NCI-H2081 treated with DMSO at 0.1 percent for 48 hours (cell line): ENCODE measurements around the gene YY1AP1.
"Not testable (repeated sequence)": the region's sequence is repeated elsewhere in the genome, so short reads cannot be mapped to it uniquely, and the experiment has no call there.

Experiments
- DNase-seq: peaks from one replicate; lab custom pipeline; 2025; lab: John Stamatoyannopoulos, UW

The YY1AP1 gene

GRCh38 chr1:155688324-155689080, at the start of gene YY1AP1:
TSS of gene YY1AP1 (minus strand) at chr1:155688774. CDS start at chr1:155680436, 8,338 bp downstream.
- peak; percentile 61 for DNase-seq

- DNase-seq, result peak; percentile 42
These were observed 40.7 kb upstream of the YY1AP1 start for GRCh38 chr1:155729031-155729898.

- DNase-seq, result no peak
These were observed 36.6 kb upstream of the YY1AP1 start for GRCh38 chr1:155725142-155725541.

- no peak for DNase-seq
These were observed 31.1 kb upstream of the YY1AP1 start for GRCh38 chr1:155719703-155720102.

- DNase-seq, result not testable (repeated sequence)
These were observed 30.0 kb upstream of the YY1AP1 start for GRCh38 chr1:155718524-155719115.

- DNase-seq, result no peak
These were observed 28.5 kb upstream of the YY1AP1 start for GRCh38 chr1:155717041-155717440.

GRCh38 chr1:155715777-155716176, 27.2 kb upstream of the YY1AP1 start:
- peak; percentile 15 for DNase-seq

GRCh38 chr1:155715056-155715455, 26.5 kb upstream of the YY1AP1 start:
- not testable (repeated sequence) for DNase-seq

GRCh38 chr1:155713075-155713474, 24.5 kb upstream of the YY1AP1 start:
- DNase-seq, result no peak

- not testable (repeated sequence) for DNase-seq
These were observed 24.1 kb upstream of the YY1AP1 start for GRCh38 chr1:155712636-155713035.

GRCh38 chr1:155711457-155711856, 22.9 kb upstream of the YY1AP1 start:
- DNase-seq, result not testable (repeated sequence)

GRCh38 chr1:155709391-155709790, 20.8 kb upstream of the YY1AP1 start:
- DNase-seq, result no peak

- no peak for DNase-seq
These were observed 17.6 kb upstream of the YY1AP1 start for GRCh38 chr1:155706139-155706538.

GRCh38 chr1:155704414-155704813, 15.8 kb upstream of the YY1AP1 start:
- not testable (repeated sequence) for DNase-seq

GRCh38 chr1:155703216-155703615, 14.6 kb upstream of the YY1AP1 start:
- no peak for DNase-seq

- not testable (repeated sequence) for DNase-seq
These were observed 13.1 kb upstream of the YY1AP1 start for GRCh38 chr1:155701675-155702074.

GRCh38 chr1:155699062-155699461, 10.5 kb upstream of the YY1AP1 start:
- DNase-seq, result not testable (repeated sequence)

- no peak for DNase-seq
These were observed 9.9 kb upstream of the YY1AP1 start for GRCh38 chr1:155698382-155699038.

GRCh38 chr1:155697616-155698015, 9.0 kb upstream of the YY1AP1 start:
- DNase-seq, result not testable (repeated sequence)

- DNase-seq, result no peak
These were observed 8.5 kb upstream of the YY1AP1 start for GRCh38 chr1:155697046-155697445.

GRCh38 chr1:155696524-155696923, 8.0 kb upstream of the YY1AP1 start:
- no peak for DNase-seq

- no peak for DNase-seq
These were observed 7.0 kb upstream of the YY1AP1 start for GRCh38 chr1:155695608-155696007.
